Astrocyte of the spinal cord (primary cell): ENCODE data around the gene BMX.

Experiments
- DNase-seq: peaks from one replicate; pipeline ENCODE4 v3.0.0; 2011; ENCODE audit warnings: low read depth, low spot score
- H3K4me3 ChIP-seq: 2 replicates; pipeline ENCODE4 v1.5.1; 2011; ENCODE audit warnings: low read depth, mild to moderate bottlenecking, low read length, moderate library complexity
- in situ Hi-C: cut with HindIII; loops from 2 replicates; pipeline ENCODE4 v1.10.0; 2017; ENCODE audit warnings: low sequenced_read_pairs
- TF ChIP-seq, protein P1 (sequence below): IDR thresholded peaks from 2 replicates; pipeline ENCODE4 v1.5.1; 2012; ENCODE audit warnings: low read depth, mild to moderate bottlenecking, low read length, inconsistent platforms

BMX gene

DNA sequence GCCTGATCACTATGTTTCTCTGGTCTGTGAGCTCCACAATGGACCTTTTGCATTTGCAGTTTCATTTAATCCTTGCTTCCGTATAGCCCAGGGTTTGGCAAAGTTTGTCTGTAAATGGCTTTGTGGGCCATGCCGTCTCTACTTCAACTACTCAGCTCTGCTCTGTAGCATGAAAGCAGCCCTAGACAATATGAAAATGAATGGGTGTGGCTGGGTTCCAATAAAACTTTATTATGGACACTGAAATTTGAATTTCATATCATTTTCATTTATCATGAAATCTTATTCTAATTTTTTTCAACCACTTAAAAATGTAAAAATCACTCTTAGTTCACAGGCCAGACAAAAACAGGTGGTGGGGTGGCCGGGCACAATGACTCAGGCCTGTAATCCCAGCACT is 58.6 kb downstream of the BMX start:
- in situ Hi-C loops = no loop called here
- no peak overlapping the region for H3K4me3 ChIP-seq
- no peak for DNase-seq
- TF ChIP-seq, protein P1, sequence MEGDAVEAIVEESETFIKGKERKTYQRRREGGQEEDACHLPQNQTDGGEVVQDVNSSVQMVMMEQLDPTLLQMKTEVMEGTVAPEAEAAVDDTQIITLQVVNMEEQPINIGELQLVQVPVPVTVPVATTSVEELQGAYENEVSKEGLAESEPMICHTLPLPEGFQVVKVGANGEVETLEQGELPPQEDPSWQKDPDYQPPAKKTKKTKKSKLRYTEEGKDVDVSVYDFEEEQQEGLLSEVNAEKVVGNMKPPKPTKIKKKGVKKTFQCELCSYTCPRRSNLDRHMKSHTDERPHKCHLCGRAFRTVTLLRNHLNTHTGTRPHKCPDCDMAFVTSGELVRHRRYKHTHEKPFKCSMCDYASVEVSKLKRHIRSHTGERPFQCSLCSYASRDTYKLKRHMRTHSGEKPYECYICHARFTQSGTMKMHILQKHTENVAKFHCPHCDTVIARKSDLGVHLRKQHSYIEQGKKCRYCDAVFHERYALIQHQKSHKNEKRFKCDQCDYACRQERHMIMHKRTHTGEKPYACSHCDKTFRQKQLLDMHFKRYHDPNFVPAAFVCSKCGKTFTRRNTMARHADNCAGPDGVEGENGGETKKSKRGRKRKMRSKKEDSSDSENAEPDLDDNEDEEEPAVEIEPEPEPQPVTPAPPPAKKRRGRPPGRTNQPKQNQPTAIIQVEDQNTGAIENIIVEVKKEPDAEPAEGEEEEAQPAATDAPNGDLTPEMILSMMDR = no peak

DNA sequence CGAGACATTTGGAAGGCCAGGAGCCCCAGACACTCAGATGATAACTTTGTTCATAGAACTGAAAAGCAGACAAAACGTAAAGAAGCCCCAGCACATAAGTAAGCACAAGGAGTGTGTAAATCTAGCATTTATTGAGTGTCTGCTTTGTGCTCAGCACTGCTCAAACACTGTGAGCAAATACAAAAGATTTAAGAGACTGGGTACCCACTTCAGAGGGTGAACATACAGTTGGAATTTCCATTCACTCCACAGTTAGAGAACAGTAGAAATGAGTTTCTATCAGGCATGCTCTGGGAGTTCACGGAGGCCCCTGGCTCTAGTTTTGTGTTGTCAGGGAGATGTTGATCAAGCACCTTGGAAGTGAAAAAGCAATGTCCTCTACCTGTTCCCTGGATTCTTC is 60.3 kb downstream of the BMX start:
- DNase-seq = no peak
- in situ Hi-C loops = no loop called here
- no peak overlapping the region for H3K4me3 ChIP-seq
- TF ChIP-seq, protein P1 = no peak

DNA sequence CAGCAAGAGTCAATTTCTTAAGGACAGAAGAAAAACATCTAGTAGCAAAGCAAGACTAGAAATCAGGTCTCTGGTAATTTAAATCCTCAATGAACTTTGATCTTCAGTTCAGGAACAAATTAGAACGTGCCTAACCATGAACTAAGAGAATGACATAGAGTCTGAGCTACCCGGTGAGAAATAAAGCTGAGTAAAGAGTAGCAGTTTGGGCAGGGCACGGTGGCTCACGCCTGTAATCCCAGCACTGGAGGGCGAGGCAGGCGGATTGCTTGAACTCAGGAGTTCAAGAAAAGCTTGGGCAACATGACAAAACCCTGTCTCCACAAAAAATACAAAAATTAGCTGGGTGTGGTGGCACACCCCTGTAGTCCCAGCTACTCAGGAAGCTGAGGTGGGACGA is 62.4 kb downstream of the BMX start:
- DNase-seq = no peak
- in situ Hi-C loops = no loop called here

DNA sequence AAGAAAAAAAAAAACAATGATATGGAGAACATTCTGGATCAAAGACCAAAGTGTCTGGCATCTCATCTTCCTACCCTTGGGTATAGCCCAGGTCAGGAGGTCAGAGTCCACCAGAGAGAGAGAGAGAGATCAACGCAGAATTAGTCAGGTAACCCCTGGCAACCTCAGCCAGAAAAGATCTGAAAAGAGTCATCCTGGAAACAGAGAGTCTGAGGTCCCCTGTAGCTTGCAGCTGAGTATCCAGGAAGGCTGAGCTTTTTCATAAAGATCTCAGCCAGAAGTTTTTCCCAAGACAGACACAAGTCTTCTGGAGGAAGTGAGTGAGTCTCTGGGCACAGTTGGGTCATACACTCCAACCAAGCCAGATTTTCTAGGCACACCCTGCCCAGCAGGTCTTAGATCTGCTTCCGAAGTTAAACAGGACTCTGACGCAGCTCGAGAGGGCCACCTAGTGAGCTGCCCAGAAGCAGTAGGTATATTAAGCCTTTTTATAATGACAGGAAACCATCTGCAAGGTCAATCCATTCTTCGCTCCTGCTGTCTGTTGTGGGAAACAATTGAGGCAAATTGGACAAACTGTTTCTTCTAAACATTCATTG is 64.5 kb downstream of the BMX start:
- TF ChIP-seq, protein P1 = peak; percentile 62
- no peak overlapping the region for H3K4me3 ChIP-seq
- in situ Hi-C loops = no loop called here
- DNase-seq = peak; percentile 55

More for the DNA sequence above, 62.4 kb downstream of the BMX start:
- H3K4me3 ChIP-seq = no peak overlapping the region
- TF ChIP-seq, protein P1 = no peak

DNA sequence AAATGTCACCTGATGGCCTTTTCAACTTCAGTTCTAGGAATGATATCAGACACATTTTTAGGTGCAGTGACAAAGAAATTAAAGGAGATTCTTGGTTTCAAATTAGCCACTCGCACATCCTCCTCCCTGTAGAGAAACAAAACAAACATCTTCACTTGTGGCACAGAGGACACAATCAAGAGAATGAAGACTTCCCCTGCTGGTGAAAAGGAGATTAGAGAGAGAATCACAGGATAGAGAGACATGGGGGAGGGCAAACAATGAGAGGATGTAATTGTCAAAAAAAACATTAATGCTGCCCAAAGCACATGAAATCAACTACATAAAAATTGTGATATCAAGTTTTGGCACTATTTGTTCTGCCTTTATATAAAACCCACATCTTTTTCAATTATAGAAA is 65.6 kb downstream of the BMX start:
- no peak for DNase-seq
- TF ChIP-seq, protein P1 = no peak
- in situ Hi-C loops = no loop called here
- H3K4me3 ChIP-seq = no peak overlapping the region

DNA sequence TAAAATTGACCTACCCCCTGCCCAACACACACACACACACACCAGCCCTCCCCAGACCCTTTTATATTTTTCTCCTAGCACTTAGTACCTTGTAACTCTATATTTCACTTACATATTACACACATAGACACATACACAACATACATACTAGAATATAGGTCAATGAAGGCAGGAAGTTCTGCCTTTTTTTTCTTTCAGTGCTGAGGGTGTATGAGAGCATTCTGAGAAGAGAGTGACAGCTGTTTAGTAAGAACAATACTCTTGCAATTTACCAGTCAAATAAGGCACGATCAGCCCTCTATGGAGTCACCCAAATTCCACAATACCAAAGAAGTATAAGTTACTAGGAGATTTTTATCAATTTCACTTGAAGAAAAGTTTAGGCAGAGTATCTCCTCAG is 66.7 kb downstream of the BMX start:
- DNase-seq = no peak
- TF ChIP-seq, protein P1 = no peak
- H3K4me3 ChIP-seq = no peak overlapping the region
- in situ Hi-C loops = no loop called here
